HG02571 (cell line): ENCODE results near the gene ZFP64.
"Not testable (repeated sequence)": the region's sequence is repeated elsewhere in the genome, so short reads cannot be mapped to it uniquely, and the experiment has no call there.

Source experiments
- ATAC-seq: cut with Tn5 transposase; IDR thresholded peaks from one replicate; pipeline ENCODE4 v1.9.1; 2021; ENCODE audit warnings: mild to moderate bottlenecking, moderate library complexity; ENCODE audit not compliant: unreplicated experiment

Gene ZFP64

DNA sequence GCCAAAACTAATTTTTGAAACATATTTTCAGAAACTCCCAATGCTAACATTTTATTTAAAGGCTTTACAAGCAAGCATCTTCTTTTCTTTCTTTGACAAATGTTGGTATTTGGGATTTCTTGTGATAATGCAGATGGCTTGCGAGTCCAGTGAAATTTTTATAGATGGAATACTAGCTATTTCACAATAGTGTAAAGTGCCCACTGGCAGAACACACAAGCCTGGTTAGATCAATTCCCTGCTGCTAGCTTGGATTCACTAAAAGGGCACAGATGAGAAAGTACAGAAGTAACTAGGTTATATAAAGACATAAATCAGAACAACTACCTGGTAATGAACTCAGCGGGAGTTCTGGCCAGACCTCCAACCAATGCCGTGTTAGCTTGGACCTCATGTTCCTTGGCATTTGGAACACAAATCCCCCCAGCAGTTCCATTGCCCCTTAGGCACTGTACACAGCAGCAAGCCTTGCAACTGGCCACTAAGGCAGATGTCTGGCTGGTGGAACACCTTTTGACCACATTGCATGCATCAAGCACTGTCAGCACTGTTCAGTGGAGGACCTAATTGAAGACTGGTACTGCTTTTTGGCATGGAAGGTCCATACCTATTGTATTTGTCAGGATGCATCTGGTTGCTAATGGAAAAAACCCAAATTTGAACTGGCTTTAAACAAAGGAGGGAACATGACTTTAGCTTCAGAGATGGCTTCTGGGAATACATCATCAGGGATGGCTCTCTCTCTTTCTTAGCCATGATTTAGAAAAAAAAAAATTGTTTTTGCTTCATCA is 15.6 kb upstream of the ZFP64 start:
- no peak for ATAC-seq

DNA sequence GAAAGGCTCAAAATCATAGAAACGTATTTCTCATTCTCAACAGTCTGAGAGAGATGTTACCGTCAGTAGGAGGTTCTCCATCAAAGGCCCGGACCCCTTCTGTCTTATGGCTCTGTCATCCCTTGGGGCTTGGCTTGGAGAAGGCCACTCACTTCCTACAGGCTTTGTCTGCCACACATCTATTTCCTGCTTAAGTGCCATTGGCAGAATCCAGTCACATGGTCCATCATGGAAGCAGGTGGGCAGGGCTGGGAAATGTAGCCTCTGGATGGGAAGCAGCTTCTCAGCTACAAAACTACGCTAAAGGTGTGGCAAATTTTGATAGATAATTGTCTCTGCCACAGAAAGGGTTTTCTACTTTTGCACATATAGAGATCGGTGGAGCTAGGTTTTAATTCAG is 12.6 kb upstream of the ZFP64 start:
- no peak for ATAC-seq

- ATAC-seq, result no peak
Observed at GRCh38 chr20:52201395-52201794, 9.8 kb upstream of the ZFP64 start.

- ATAC-seq, result no peak
Observed at GRCh38 chr20:52200870-52201269, 9.3 kb upstream of the ZFP64 start.

GRCh38 chr20:52196845-52197244 is 5.3 kb upstream of the ZFP64 start:
- no peak for ATAC-seq

DNA sequence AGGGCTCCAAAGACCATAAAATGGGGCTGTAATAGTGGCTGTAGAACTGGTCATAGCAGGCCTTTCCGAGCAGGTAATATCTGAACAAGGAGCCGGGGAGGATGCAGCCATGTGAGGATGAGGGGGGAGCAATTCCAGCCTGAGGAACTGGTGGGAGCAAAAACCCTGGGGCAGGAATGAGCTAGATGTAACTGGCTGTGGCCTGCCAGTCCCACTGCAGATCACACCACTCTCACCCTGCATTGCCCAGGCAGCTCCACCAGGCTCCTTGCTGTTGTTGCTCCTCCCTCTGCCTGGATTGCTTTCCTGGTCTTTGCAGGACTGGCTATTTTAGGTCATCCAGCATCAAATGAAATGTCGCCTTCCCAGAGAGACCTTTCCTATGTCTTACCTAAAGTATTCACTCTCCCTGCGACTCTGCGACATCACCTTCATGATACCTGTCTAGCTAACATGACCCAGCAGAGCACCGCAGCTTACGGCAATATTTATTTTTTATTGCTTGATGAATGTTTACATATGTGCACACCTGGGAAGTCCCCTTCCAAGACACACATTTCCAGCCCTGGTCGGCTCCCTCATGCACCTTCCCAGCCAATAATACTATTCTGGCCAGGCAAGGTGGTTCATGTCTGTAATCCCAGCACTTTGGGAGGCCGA is 2.4 kb upstream of the ZFP64 start:
- ATAC-seq, result no peak

DNA sequence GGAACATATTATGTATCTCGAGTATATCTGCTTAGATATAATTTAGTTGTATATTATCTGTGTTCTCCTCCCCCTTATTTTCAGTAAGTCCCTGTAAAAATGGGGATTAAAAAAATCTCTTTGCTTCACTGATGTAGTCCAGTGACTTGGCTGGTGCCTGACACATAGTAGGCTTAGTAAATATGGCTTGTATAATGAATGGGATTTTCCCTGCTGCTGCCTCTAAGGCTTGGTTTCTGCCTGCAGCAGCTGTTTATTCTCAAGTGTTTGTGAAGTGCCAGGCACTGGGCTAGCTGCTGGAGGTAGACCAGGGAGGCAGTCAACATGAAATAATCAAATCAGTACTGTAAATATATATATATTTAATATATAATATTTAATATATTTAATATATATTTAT is 1.6 kb upstream of the ZFP64 start:
- no peak for ATAC-seq

- ATAC-seq, result not testable (repeated sequence)
Observed at GRCh38 chr20:52192719-52193007, 1.1 kb upstream of the ZFP64 start.

GRCh38 chr20:52191916-52192718 is 538 bp upstream of the ZFP64 start:
- peak; percentile 41 for ATAC-seq

DNA sequence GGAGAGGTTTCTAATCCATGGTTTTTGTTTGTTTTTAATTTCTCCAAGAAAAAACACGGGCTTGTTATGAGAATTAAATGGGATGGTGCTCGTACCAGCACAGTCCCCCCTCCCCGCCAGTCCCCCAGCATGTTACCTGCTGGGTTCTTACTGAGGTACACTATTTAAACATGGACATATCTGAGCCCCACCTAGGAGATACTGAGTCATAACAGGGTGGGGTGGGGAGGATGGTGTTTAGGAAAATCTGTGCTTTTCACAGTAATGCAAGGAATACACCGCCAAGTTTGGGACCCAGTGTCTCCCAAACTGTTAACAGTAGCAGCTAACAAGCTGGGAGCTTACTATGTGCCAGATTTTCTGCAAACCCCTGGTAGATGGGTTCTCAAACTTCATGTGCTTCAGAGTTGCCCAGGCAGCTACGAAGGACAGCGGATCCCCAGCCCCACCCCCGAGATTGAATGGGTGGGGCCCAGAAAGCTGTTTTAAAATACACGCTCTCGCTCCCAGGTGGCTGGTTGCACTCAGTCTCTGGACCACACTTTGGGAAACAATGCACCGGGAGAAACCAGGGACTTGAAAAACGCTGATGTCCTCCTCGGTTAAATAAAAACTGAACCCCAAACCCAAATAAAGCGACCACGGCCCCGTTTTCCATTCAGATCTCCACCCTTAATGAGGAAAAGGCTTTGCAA is 995 bp downstream of the ZFP64 start:
- ATAC-seq, result no peak

DNA sequence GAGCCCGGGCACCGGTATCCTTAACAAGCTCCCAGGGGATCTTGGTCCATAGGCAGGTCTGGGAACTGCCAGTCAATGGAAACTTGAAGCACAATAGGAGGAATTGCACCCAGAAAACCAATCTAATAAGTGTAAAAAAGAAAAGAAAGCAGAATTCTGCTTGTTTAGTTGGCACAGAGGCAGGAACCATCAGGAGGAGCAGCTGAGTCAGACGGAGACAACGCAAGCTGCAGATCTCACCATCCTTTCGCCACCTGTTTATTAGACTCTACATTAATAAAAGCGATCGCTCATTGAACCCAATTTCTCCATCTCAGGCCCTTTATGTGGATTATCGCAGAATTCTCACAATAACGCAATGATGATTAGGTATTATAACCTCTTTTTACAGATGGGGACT is 9.8 kb downstream of the ZFP64 start:
- ATAC-seq, result no peak

- no peak for ATAC-seq
Observed at GRCh38 chr20:52180180-52180840, 11.3 kb downstream of the ZFP64 start.

- ATAC-seq, result peak; percentile 92
Observed at GRCh38 chr20:52179331-52180179, 12.0 kb downstream of the ZFP64 start.

DNA sequence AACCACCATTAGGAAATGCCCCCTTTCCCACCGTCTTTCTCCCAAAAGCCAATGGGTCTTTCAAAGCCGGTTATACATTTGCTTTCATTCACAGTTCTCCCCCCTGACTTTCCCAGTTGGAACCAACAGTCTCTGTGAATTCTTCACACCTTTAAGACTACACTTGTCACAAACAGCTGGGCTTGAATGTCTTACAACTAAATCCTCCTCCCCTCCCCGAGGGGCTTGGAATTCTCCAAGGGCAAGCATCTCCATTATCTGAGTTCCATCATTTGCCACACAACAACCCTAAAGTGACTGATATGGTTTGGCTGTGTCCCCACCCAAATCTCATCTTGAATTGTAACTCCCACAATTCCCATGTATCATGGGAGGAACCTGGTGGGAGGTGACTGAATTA is 12.9 kb downstream of the ZFP64 start:
- ATAC-seq, result no peak

DNA sequence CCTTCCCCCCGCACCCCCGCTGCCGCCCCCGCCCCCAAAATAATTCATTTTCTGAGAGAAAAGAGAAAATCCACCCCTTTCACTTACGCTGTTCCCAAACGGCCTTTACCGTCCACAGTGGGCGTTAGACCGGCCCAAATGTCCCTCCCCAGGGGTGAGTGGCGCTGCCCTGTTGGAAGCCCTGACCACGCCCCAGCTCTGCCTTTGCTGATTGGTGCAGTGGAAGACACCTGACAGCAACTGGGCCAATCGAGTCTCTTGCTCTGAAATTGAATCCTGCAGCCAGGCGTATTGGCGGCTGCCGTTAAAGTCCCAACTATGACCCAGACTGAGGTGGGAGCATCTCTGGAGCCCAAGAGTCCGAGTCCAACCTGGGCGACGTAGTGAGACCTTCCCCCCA is 15.7 kb downstream of the ZFP64 start:
- ATAC-seq, result no peak

GRCh38 chr20:52172392-52173047 is 19.1 kb downstream of the ZFP64 start:
- ATAC-seq, result peak; percentile 96

DNA sequence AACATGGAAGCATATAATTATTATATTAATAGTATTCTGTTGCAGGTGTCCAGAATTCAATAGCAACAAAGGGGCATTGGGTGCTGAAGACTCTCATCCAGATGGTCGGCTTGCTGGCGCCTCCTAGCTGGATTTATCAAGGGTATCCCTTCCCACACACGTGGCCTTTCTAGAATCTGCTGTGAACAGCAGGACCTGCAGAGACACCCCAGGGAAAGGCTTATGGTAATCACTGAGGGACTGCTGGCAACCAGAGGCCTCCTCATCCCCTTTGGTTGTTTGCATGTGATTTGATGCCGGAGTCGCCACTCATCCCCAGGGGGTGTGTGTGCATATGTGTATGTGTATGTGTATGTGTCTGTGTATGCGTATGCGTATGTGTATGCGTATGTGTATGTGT is 20.6 kb downstream of the ZFP64 start:
- ATAC-seq, result no peak

GRCh38 chr20:52168116-52168515 is 23.5 kb downstream of the ZFP64 start:
- no peak for ATAC-seq

DNA sequence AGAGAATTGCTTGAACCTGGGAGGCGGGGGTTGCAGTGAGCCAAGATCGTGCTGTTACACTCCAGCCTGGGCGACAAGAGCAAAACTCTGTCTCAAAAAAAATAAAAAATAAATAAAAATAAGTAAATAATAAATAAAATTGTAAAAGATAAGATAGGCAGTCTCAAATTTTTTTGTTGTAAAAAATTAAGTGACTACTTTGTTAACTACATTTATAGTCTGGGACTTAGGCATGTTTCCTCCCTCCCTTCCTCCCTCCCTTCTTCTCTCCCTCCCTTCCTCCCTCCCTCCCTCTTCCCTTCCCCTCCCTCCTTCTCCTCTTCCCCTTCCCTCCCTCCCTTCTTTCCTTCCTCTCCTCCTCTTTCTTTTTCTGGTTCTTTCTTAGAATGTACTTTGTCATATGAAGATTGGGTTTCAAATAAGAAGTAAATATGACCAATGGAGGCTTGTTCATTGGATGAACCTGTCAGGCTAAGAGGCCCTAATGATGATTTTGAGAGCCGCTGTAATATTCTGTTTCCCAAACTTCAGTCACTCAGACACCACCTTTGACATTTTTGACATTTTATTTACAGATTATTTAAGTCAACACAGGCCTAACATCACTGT is 24.2 kb downstream of the ZFP64 start:
- no peak for ATAC-seq
